IMR-90 (cell line): Measurements from ENCODE around the gene RAB3C. TPM values are rescaled to one million over a fixed set of nuclear protein-coding genes. Genes with fewer than 3 reads are reported as not detected.

Experiments used
- ATAC-seq: fragments of 200-7000 bp; cut with Tn5 transposase; 2 replicates; pipeline ENCODE4 v1.9.1; 2020; ENCODE audit warnings: low read depth, mild to moderate bottlenecking, moderate library complexity
- BruUV-seq: library from RNA; stranded (reverse); fragments of 400-500 nt; replicated peaks from 2 replicates; lab custom pipeline; 2021; lab: Mats Ljungman, UMichigan
- CTCF ChIA-PET: fragments of 300-600 bp; formaldehyde crosslinking; extraction: SDS; loops from one replicate; lab custom pipeline; 2021; ENCODE audit warnings: antibody characterized with exemption; lab: Yijun Ruan, JAX
- POLR2A ChIA-PET: fragments of 300-600 bp; sonication (Branson Sonifier 250); formaldehyde crosslinking; loops from one replicate; lab custom pipeline; 2022; ENCODE audit warnings: antibody characterized with exemption; ENCODE audit not compliant: unreplicated experiment; lab: Charles Lee
- DNase-seq: peaks from one replicate; pipeline ENCODE4 v3.0.0; 2013
- H2AFZ ChIP-seq: replicated peaks from 2 replicates; pipeline ENCODE3; 2013; ENCODE audit warnings: low read length, mild to moderate bottlenecking; ENCODE audit not compliant: poor library complexity
- H2AK5ac ChIP-seq: 2 replicates; pipeline ENCODE4 v1.6.1; 2013; ENCODE audit warnings: low read depth, low read length, inconsistent platforms
- H2AK9ac ChIP-seq: replicated peaks from 2 replicates; pipeline ENCODE3; 2013; ENCODE audit warnings: mild to moderate bottlenecking, low read depth, low read length, moderate library complexity; ENCODE audit not compliant: poor library complexity
- H2BK120ac ChIP-seq: 2 replicates; pipeline ENCODE4 v1.6.1; 2013; ENCODE audit warnings: low read depth, low read length, inconsistent platforms
- H2BK15ac ChIP-seq: 3 replicates; pipeline ENCODE4 v1.6.1; 2013; ENCODE audit warnings: low read depth, low read length, inconsistent platforms
- H2BK20ac ChIP-seq: 2 replicates; pipeline ENCODE4 v1.6.1; 2013; ENCODE audit warnings: low read depth, mild to moderate bottlenecking, inconsistent platforms, low read length, moderate library complexity
- H2BK5ac ChIP-seq: 2 replicates; pipeline ENCODE4 v1.6.1; 2013; ENCODE audit warnings: mild to moderate bottlenecking, low read depth, low read length, inconsistent platforms; ENCODE audit not compliant: poor library complexity, severe bottlenecking
- H3K14ac ChIP-seq: replicated peaks from 2 replicates; pipeline ENCODE4 v1.6.1; 2013; ENCODE audit warnings: low read depth, low read length, inconsistent platforms
- H3K18ac ChIP-seq: 2 replicates; pipeline ENCODE4 v1.6.1; 2013; ENCODE audit warnings: low read depth, low read length, control low read depth
- H3K23ac ChIP-seq: 2 replicates; pipeline ENCODE4 v1.6.1; 2013; ENCODE audit warnings: low read depth, low read length, inconsistent platforms
- H3K27ac ChIP-seq: 2 replicates; pipeline ENCODE4 v1.5.1; 2013; ENCODE audit warnings: mild to moderate bottlenecking, control low read depth, low read length; ENCODE audit not compliant: insufficient read depth
- H3K27me3 ChIP-seq: 2 replicates; pipeline ENCODE4 v1.6.1; 2013; ENCODE audit warnings: low read length; ENCODE audit not compliant: control insufficient read depth, insufficient read depth
- H3K36me3 ChIP-seq: 2 replicates; pipeline ENCODE4 v1.6.1; 2013; ENCODE audit warnings: low read length, mixed read lengths; ENCODE audit not compliant: control insufficient read depth, insufficient read depth
- H3K4ac ChIP-seq: 2 replicates; pipeline ENCODE4 v1.6.1; 2013; ENCODE audit warnings: low read depth, low read length, inconsistent platforms
- H3K4me1 ChIP-seq: 2 replicates; pipeline ENCODE4 v1.6.1; 2013; ENCODE audit warnings: low read length, mixed read lengths; ENCODE audit not compliant: control insufficient read depth, insufficient read depth
- H3K4me2 ChIP-seq: 2 replicates; pipeline ENCODE4 v1.6.1; 2013; ENCODE audit warnings: low read depth, mild to moderate bottlenecking, control low read depth, low read length, moderate library complexity
- H3K4me3 ChIP-seq: 2 replicates; pipeline ENCODE4 v1.5.1; 2013; ENCODE audit warnings: low read depth, mild to moderate bottlenecking, control low read depth, low read length, moderate library complexity; ENCODE audit not compliant: insufficient read depth
- H3K56ac ChIP-seq: 2 replicates; pipeline ENCODE4 v1.6.1; 2013; ENCODE audit warnings: low read length, inconsistent platforms; ENCODE audit not compliant: insufficient read depth; ENCODE audit errors: extremely low read depth
- H3K79me1 ChIP-seq, 2 experiments: 2 replicates each; pipeline ENCODE4 v1.6.1; 2013; ENCODE audit warnings: low read length in 2 of 2, inconsistent platforms in 1 of 2, low read depth in 1 of 2
- H3K9ac ChIP-seq: 2 replicates; pipeline ENCODE4 v1.6.1; 2013; ENCODE audit warnings: low read depth, low read length, control low read depth
- H3K9me1 ChIP-seq: 2 replicates; pipeline ENCODE4 v1.6.1; 2013; ENCODE audit warnings: low read length, inconsistent platforms; ENCODE audit not compliant: insufficient read depth
- H3K9me3 ChIP-seq: 2 replicates; pipeline ENCODE4 v1.6.1; 2013; ENCODE audit warnings: low read length; ENCODE audit not compliant: control insufficient read depth, insufficient read depth
- H4K20me1 ChIP-seq: 2 replicates; pipeline ENCODE4 v1.6.1; 2013; ENCODE audit warnings: low read length, inconsistent platforms; ENCODE audit not compliant: insufficient read depth
- H4K5ac ChIP-seq: 2 replicates; pipeline ENCODE4 v1.6.1; 2013; ENCODE audit warnings: mild to moderate bottlenecking, low read depth, low read length, control low read depth
- H4K8ac ChIP-seq, 2 experiments: 2 replicates each; pipeline ENCODE4 v1.6.1; 2013; ENCODE audit warnings: low read depth in 2 of 2, low read length in 2 of 2, control low read depth in 1 of 2, inconsistent platforms in 1 of 2
- H4K91ac ChIP-seq: 2 replicates; pipeline ENCODE4 v1.6.1; 2013; ENCODE audit warnings: low read depth, low read length, inconsistent platforms; ENCODE audit not compliant: insufficient read depth
- BHLHE40 ChIP-seq: fragments of 150-350 bp; IDR thresholded peaks from 2 replicates; pipeline ENCODE4 v1.6.1; 2016; ENCODE audit warnings: mild to moderate bottlenecking, low read depth, low read length
- CEBPB ChIP-seq: IDR thresholded peaks from 2 replicates; pipeline ENCODE4 v1.6.1; 2012; ENCODE audit warnings: low read depth, low read length, improper control_type of control experiment
- CHD1 ChIP-seq: IDR thresholded peaks from 2 replicates; pipeline ENCODE4 v1.6.1; 2012; ENCODE audit warnings: low read depth, low read length, improper control_type of control experiment
- CTCF ChIP-seq: conservative IDR thresholded peaks from 2 replicates; pipeline ENCODE4 v1.5.1; 2012; ENCODE audit warnings: mild to moderate bottlenecking, low read depth, low read length, improper control_type of control experiment
- FOS ChIP-seq: fragments of 150-350 bp; IDR thresholded peaks from 2 replicates; pipeline ENCODE4 v1.6.1; 2016; ENCODE audit warnings: low read depth, low read length
- MAFK ChIP-seq: IDR thresholded peaks from 2 replicates; pipeline ENCODE4 v1.6.1; 2012; ENCODE audit warnings: low read depth, low read length, improper control_type of control experiment
- MAZ ChIP-seq: IDR thresholded peaks from 2 replicates; pipeline ENCODE4 v1.6.1; 2012; ENCODE audit warnings: low read depth, mild to moderate bottlenecking, low read length, improper control_type of control experiment, moderate library complexity, borderline replicate concordance
- MXI1 ChIP-seq: IDR thresholded peaks from 2 replicates; pipeline ENCODE4 v1.6.1; 2012; ENCODE audit warnings: low read depth, mild to moderate bottlenecking, low read length, moderate library complexity, borderline replicate concordance
- NFE2L2 ChIP-seq: fragments of 150-350 bp; IDR thresholded peaks from 2 replicates; pipeline ENCODE4 v1.6.1; 2016; ENCODE audit warnings: low read depth, mild to moderate bottlenecking, low read length
- POLR2A ChIP-seq: IDR thresholded peaks from 2 replicates; pipeline ENCODE4 v1.6.1; 2012; ENCODE audit warnings: mild to moderate bottlenecking, low read depth, low read length
- RAD21 ChIP-seq: IDR thresholded peaks from 2 replicates; pipeline ENCODE4 v1.6.1; 2012; ENCODE audit warnings: low read length, improper control_type of control experiment
- RCOR1 ChIP-seq: IDR thresholded peaks from 2 replicates; pipeline ENCODE4 v1.6.1; 2012; ENCODE audit warnings: mild to moderate bottlenecking, low read length, improper control_type of control experiment; ENCODE audit not compliant: insufficient replicate concordance
- RFX5 ChIP-seq: IDR thresholded peaks from 2 replicates; pipeline ENCODE4 v1.8.0; 2012; ENCODE audit warnings: low read depth, mild to moderate bottlenecking, low read length, moderate library complexity
- SMC3 ChIP-seq: fragments of 150-350 bp; IDR thresholded peaks from 2 replicates; pipeline ENCODE4 v1.6.1; 2016; ENCODE audit warnings: low read depth, mild to moderate bottlenecking, antibody characterized with exemption, low read length, moderate library complexity
- USF2 ChIP-seq: fragments of 150-350 bp; IDR thresholded peaks from 2 replicates; pipeline ENCODE4 v1.6.1; 2017; ENCODE audit warnings: mild to moderate bottlenecking, antibody characterized with exemption, low read length, low read depth
- dilution Hi-C: fragments of 300-500 bp; cut with HindIII; formaldehyde crosslinking; loops from one replicate; pipeline ENCODE4 v1.14.3; 2018; ENCODE audit warnings: low sequenced_read_pairs; ENCODE audit not compliant: unreplicated experiment
- in situ Hi-C: fragments of 300-500 bp; cut with MboI; formaldehyde crosslinking; loops from 3 replicates; pipeline ENCODE4 v1.14.3; 2019; ENCODE audit warnings: low sequenced_read_pairs, inconsistent platforms, mixed read lengths
- intact Hi-C: fragments of 100-400 bp; cut with micrococcal nuclease; formaldehyde crosslinking; loops from 2 replicates; pipeline ENCODE4 v1.10.0; 2022
- polyA plus RNA-seq, 3 experiments: library from polyadenylated mRNA; depleted of rRNA; stranded (reverse); fragments of >200 nt; gene quantifications; 2 replicates each; pipeline ENCODE4 v1.2.3, GENCODE V29; 2012; ENCODE audit warnings: low replicate concordance in 1 of 3
- total RNA-seq: library from RNA; depleted of rRNA; stranded (reverse); fragments of >200 nt; gene quantifications from 2 replicates; pipeline ENCODE4 v1.2.3, GENCODE V29; 2012
- TF ChIP-seq, protein P1 (sequence below): fragments of 150-350 bp; IDR thresholded peaks from 2 replicates; pipeline ENCODE4 v1.6.1; 2016; ENCODE audit warnings: low read depth, mild to moderate bottlenecking, low read length, moderate library complexity, borderline replicate concordance

The RAB3C gene
- total and polyA plus RNA-seq, 2 of the 4 experiments (the other 2 are of a cell fraction), result not detected

- H2BK15ac ChIP-seq, result no peak overlapping the region
- H4K8ac ChIP-seq, result no peak overlapping the region
- H3K36me3 ChIP-seq, result no peaks in the 10 kb centered on the region
- H3K9me1 ChIP-seq, result no peaks in the 10 kb centered on the region
- no peak overlapping the region for H2BK120ac ChIP-seq
- TF ChIP-seq BHLHE40, result no peak
- no peak for TF ChIP-seq MXI1
- TF ChIP-seq CEBPB, result no peak
- TF ChIP-seq USF2, result no peak
- no peak for TF ChIP-seq NFE2L2
- TF ChIP-seq RFX5, result no peak
- no peak for TF ChIP-seq SMC3
- no peak for TF ChIP-seq RCOR1
- no peak for TF ChIP-seq CHD1
- TF ChIP-seq POLR2A, result no peak
- TF ChIP-seq, protein P1, sequence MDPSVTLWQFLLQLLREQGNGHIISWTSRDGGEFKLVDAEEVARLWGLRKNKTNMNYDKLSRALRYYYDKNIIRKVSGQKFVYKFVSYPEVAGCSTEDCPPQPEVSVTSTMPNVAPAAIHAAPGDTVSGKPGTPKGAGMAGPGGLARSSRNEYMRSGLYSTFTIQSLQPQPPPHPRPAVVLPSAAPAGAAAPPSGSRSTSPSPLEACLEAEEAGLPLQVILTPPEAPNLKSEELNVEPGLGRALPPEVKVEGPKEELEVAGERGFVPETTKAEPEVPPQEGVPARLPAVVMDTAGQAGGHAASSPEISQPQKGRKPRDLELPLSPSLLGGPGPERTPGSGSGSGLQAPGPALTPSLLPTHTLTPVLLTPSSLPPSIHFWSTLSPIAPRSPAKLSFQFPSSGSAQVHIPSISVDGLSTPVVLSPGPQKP, result no peak
- no peak for TF ChIP-seq FOS
- TF ChIP-seq RAD21, result no peak
- TF ChIP-seq CTCF, result no peak
- no peak for TF ChIP-seq MAZ
- TF ChIP-seq MAFK, result no peak
- BruUV-seq, result no TSS peak
- CTCF ChIA-PET, result no interaction called here
- no peak overlapping the region for H2AK9ac ChIP-seq
- no peak overlapping the region for H4K5ac ChIP-seq
- H3K4ac ChIP-seq, result no peak overlapping the region
- H3K9ac ChIP-seq, result no peak overlapping the region
- H3K14ac ChIP-seq, result no peak overlapping the region
- ATAC-seq, result no peak
- no peak overlapping the region for H3K4me2 ChIP-seq
- no peak overlapping the region for H3K4me3 ChIP-seq
- intact Hi-C loops, result no loop called here
- no peak overlapping the region for H2AFZ ChIP-seq
- H2BK5ac ChIP-seq, result no peak overlapping the region
- H2AK5ac ChIP-seq, result no peak overlapping the region
- no peaks in the 10 kb centered on the region for H3K9me3 ChIP-seq
- H3K23ac ChIP-seq, result no peak overlapping the region
- no peak overlapping the region for H4K91ac ChIP-seq
- H3K27ac ChIP-seq, result no peak overlapping the region
- no peak overlapping the region for H3K18ac ChIP-seq
- no peaks in the 10 kb centered on the region for H4K20me1 ChIP-seq
- no peaks in the 10 kb centered on the region for H3K79me1 ChIP-seq
- no peaks in the 10 kb centered on the region for H3K4me1 ChIP-seq
- H2BK20ac ChIP-seq, result no peak overlapping the region
- in situ Hi-C loops, result no loop called here
- H3K27me3 ChIP-seq, result no peaks in the 10 kb centered on the region
- no peak overlapping the region for H3K56ac ChIP-seq
- POLR2A ChIA-PET, result no interaction called here
- no peak for DNase-seq
- dilution Hi-C loops, result no loop called here
These were observed 212.5 kb downstream of the RAB3C start for GRCh38 chr5:58795327-58795726.
